HepG2 (cell line): ENCODE measurements around the gene STK10. TPM values are rescaled to one million over a fixed set of nuclear protein-coding genes. Genes with fewer than 3 reads are reported as not detected.

Experiments used
- CBFB ChIP-seq: sonication (generic); formaldehyde crosslinking; IDR thresholded peaks from 2 replicates; pipeline ENCODE4 v1.4.0; 2020; ENCODE audit warnings: missing genetic modification reagents
- HNRNPH1 ChIP-seq: fragments of 200-400 bp; formaldehyde crosslinking; optimal IDR thresholded peaks from 2 replicates; pipeline ENCODE3; 2017; ENCODE audit warnings: mild to moderate bottlenecking, low read depth, low read length
- MED1 ChIP-seq: sonication (generic); formaldehyde crosslinking; IDR thresholded peaks from 2 replicates; pipeline ENCODE4 v1.4.0; 2020; ENCODE audit warnings: missing genetic modification reagents
- NR2F6 ChIP-seq, 2 experiments: IDR thresholded peaks; 2 replicates each; pipeline ENCODE4 v1.6.1; 2016; ENCODE audit warnings: antibody characterized with exemption in 1 of 2, mild to moderate bottlenecking in 1 of 2
- PHF5A ChIP-seq: IDR thresholded peaks from one replicate; pipeline ENCODE4 v1.6.1; 2018; ENCODE audit warnings: low read depth, missing genetic modification reagents; ENCODE audit not compliant: unreplicated experiment
- RCOR2 ChIP-seq: IDR thresholded peaks from 2 replicates; pipeline ENCODE4 v1.6.1; 2016; ENCODE audit warnings: missing biosample characterization, missing genetic modification reagents
- SKI ChIP-seq: fragments of 450-650 bp; IDR thresholded peaks from one replicate; pipeline ENCODE4 v1.6.1; 2018; ENCODE audit warnings: mild to moderate bottlenecking; ENCODE audit not compliant: partially characterized antibody
- SMYD3 ChIP-seq: sonication (generic); formaldehyde crosslinking; IDR thresholded peaks from 2 replicates; pipeline ENCODE4 v1.8.1; 2023; ENCODE audit warnings: mild to moderate bottlenecking, missing genetic modification reagents
- TBX3 ChIP-seq: fragments of 450-650 bp; IDR thresholded peaks from 2 replicates; pipeline ENCODE4 v1.6.1; 2017; ENCODE audit warnings: antibody characterized with exemption, mild to moderate bottlenecking, inconsistent platforms, borderline replicate concordance
- U2AF2 ChIP-seq: fragments of 200-400 bp; formaldehyde crosslinking; IDR thresholded peaks from 2 replicates; pipeline ENCODE4 v1.6.1; 2017; ENCODE audit warnings: low read depth, mild to moderate bottlenecking, low read length
- ZC3H13 ChIP-seq: sonication (generic); formaldehyde crosslinking; IDR thresholded peaks from 2 replicates; pipeline ENCODE4 v1.8.1; 2023; ENCODE audit warnings: mild to moderate bottlenecking, missing genetic modification reagents, moderate library complexity
- ZNF441 ChIP-seq: sonication (generic); formaldehyde crosslinking; IDR thresholded peaks from 2 replicates; pipeline ENCODE4 v1.7.0; 2021; ENCODE audit warnings: missing genetic modification reagents, borderline replicate concordance
- ZNF547 ChIP-seq: sonication (generic); formaldehyde crosslinking; IDR thresholded peaks from 2 replicates; pipeline ENCODE4 v1.5.1; 2020; ENCODE audit warnings: mild to moderate bottlenecking, missing genetic modification reagents
- ZNF557 ChIP-seq: sonication (generic); formaldehyde crosslinking; IDR thresholded peaks from 2 replicates; pipeline ENCODE4 v1.4.0; 2020; ENCODE audit warnings: missing genetic modification reagents
- ZNF644 ChIP-seq: IDR thresholded peaks from 2 replicates; pipeline ENCODE4 v1.6.1; 2016; ENCODE audit warnings: low read depth
- ZNF709 ChIP-seq: sonication (generic); formaldehyde crosslinking; IDR thresholded peaks from 2 replicates; pipeline ENCODE4 v1.5.0; 2020; ENCODE audit warnings: mild to moderate bottlenecking, missing genetic modification reagents
- ZNF891 ChIP-seq: sonication (generic); formaldehyde crosslinking; IDR thresholded peaks from 2 replicates; pipeline ENCODE4 v1.5.0; 2020; ENCODE audit warnings: mild to moderate bottlenecking, missing genetic modification reagents
- polyA plus RNA-seq, 8 experiments: library from polyadenylated mRNA; depleted of rRNA in 3 of 8; stranded (reverse) in 7 of 8; unstranded in 1 of 8; fragments of >200 nt; fragmentation: Illumina TruSeq in 4 of 8; extraction: Trizol in 4 of 8; gene quantifications; 2 replicates each; pipeline versions ENCODE4 v1.2.1 to v1.2.3, GENCODE V29; 2011 to 2016; ENCODE audit warnings: low read depth in 4 of 8, missing spikeins in 1 of 8, mixed read lengths in 1 of 8; ENCODE audit not compliant: insufficient read depth in 1 of 8
- total RNA-seq, 5 experiments: library from RNA; depleted of rRNA; stranded (reverse); fragments of >200 nt; fragmentation: Illumina TruSeq; extraction: Trizol; gene quantifications; 2 replicates each; pipeline ENCODE4 v1.2.3, GENCODE V29; 2016; ENCODE audit warnings: low read depth in 1 of 5
- TF ChIP-seq, protein P1 (sequence below): sonication (generic); formaldehyde crosslinking; IDR thresholded peaks from 2 replicates; pipeline ENCODE4 v1.4.0; 2020; ENCODE audit warnings: missing genetic modification reagents
- TF ChIP-seq, protein P2 (sequence below): IDR thresholded peaks from 2 replicates; pipeline ENCODE4 v1.6.1; 2016
- TF ChIP-seq, protein P3 (sequence below): sonication (generic); formaldehyde crosslinking; IDR thresholded peaks from 2 replicates; pipeline ENCODE4 v1.5.1; 2020; ENCODE audit warnings: mild to moderate bottlenecking, missing genetic modification reagents, borderline replicate concordance
- TF ChIP-seq, protein P4 (sequence below): sonication (generic); formaldehyde crosslinking; IDR thresholded peaks from 2 replicates; pipeline ENCODE4 v1.4.0; 2020; ENCODE audit warnings: missing genetic modification reagents, low read depth, mild to moderate bottlenecking, borderline replicate concordance

STK10 gene
- total and polyA plus RNA-seq, 2 of the 13 experiments (the other 11 are each of a cell fraction or from before 2014, with no cell fraction given): 7.0 to 7.2 TPM

DNA sequence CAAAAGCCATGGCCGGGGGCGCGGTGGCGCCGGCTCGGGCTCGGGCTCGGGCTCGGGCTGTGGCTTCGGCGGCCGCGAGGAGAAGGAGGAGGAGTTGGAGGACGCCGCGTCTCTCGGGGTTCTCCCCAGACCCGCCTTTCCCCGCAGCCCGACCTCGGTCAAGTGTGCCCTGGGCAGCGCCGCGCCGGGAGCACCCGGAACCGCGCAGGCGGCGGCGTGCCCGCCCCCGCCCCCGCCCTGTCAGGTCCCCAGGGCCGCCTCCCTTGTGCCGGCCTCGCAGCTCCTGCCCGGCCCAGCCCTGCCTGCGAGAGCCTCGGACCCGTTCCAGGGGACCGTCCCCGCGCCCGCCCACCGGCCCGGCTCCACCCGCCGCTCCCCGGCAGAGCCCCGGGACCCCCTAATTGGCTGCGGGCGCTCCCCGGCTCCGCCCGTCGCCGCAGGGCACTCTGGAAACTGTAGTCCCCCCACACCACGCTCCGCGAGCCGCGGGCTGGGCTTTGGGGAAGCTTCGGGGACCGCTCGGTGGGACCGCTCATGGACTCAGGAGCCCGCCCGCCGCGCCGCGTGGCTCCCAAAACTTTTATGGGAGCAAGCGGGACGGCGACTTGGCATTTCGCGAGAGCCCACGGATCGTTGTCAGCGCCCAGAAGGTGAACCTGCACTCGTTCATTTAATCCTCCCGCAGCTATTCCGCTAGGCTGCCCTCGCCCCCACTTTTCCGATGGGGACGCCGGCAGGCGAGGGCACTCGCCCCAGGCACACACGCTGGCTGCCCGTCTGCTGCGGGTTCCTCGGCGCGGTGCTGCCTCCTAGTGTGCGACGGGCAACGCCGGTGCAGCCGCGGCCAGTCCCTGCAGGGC, at the start of gene STK10 (continued):
- TF ChIP-seq, protein P1, sequence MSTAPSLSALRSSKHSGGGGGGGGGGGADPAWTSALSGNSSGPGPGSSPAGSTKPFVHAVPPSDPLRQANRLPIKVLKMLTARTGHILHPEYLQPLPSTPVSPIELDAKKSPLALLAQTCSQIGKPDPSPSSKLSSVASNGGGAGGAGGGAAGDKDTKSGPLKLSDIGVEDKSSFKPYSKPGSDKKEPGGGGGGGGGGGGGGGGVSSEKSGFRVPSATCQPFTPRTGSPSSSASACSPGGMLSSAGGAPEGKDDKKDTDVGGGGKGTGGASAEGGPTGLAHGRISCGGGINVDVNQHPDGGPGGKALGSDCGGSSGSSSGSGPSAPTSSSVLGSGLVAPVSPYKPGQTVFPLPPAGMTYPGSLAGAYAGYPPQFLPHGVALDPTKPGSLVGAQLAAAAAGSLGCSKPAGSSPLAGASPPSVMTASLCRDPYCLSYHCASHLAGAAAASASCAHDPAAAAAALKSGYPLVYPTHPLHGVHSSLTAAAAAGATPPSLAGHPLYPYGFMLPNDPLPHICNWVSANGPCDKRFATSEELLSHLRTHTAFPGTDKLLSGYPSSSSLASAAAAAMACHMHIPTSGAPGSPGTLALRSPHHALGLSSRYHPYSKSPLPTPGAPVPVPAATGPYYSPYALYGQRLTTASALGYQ (CRISPR knock-in tag): no peak; the same call in 1 of the 2 replicates
- TF ChIP-seq MED1 (peak; percentile 32), SKI (peak; percentile 83), NR2F6 (IDR thresholded peaks at IDR 0.05) (no peak), NR2F6 (CRISPR knock-in tag; IDR thresholded peaks at IDR 0.05) (peak; percentile 72), SMYD3 (CRISPR knock-in tag) (0 out of 2 replicates have a peak, but pooled peaks have one; percentile 35), HNRNPH1 (no peak), ZC3H13 (no peak), PHF5A (CRISPR knock-in tag) (peak; percentile 15), ZNF709 (peak; percentile 49; the same call in 1 of the 2 replicates), U2AF2 (no peak), CBFB (CRISPR knock-in tag) (peak; percentile 76), TBX3 (no peak), ZNF644 (CRISPR knock-in tag) (no peak), ZNF441 (CRISPR knock-in tag) (no peak; the same call in none of the 2 replicates), ZNF547 (CRISPR knock-in tag) (no peak; the same call in none of the 2 replicates), ZNF891 (CRISPR knock-in tag) (peak; percentile 58; the same call in 1 of the 2 replicates), RCOR2 (CRISPR knock-in tag) (0 out of 2 replicates have a peak, but pooled peaks have one; percentile 44), ZNF557 (CRISPR knock-in tag) (no peak)
- TF ChIP-seq, protein P2, sequence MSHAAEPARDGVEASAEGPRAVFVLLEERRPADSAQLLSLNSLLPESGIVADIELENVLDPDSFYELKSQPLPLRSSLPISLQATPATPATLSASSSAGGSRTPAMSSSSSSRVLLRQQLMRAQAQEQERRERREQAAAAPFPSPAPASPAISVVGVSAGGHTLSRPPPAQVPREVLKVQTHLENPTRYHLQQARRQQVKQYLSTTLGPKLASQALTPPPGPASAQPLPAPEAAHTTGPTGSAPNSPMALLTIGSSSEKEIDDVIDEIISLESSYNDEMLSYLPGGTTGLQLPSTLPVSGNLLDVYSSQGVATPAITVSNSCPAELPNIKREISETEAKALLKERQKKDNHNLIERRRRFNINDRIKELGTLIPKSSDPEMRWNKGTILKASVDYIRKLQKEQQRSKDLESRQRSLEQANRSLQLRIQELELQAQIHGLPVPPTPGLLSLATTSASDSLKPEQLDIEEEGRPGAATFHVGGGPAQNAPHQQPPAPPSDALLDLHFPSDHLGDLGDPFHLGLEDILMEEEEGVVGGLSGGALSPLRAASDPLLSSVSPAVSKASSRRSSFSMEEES (CRISPR knock-in tag): no peak
- TF ChIP-seq, protein P3, sequence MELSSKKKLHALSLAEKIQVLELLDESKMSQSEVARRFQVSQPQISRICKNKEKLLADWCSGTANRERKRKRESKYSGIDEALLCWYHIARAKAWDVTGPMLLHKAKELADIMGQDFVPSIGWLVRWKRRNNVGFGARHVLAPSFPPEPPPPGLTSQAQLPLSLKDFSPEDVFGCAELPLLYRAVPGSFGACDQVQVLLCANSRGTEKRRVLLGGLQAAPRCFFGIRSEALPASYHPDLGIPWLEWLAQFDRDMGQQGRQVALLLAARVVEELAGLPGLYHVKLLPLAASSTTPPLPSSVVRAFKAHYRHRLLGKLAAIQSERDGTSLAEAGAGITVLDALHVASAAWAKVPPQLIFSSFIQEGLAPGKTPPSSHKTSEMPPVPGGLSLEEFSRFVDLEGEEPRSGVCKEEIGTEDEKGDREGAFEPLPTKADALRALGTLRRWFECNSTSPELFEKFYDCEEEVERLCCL (CRISPR knock-in tag): no peak
- TF ChIP-seq, protein P4, sequence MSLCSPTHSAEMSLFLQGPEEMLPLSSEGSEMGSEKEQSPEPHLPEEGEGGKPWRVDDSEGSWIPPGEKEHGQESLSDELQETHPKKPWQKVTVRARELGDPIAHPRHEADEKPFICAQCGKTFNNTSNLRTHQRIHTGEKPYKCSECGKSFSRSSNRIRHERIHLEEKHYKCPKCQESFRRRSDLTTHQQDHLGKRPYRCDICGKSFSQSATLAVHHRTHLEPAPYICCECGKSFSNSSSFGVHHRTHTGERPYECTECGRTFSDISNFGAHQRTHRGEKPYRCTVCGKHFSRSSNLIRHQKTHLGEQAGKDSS (CRISPR knock-in tag): peak; percentile 46; the same call in 1 of the 2 replicates
